GM19193 (cell line): ENCODE measurements around the gene PDIA2.

ENCODE experiments used
- POLR2A ChIP-seq: IDR thresholded peaks from 4 replicates; pipeline ENCODE4 v1.6.1; 2011; ENCODE audit not compliant: insufficient read depth, insufficient read length; ENCODE audit errors: extremely low read depth

Gene PDIA2

GRCh38 chr16:270381-271255 lies 12.3 kb upstream of the PDIA2 start:
- no peak for TF ChIP-seq POLR2A

- TF ChIP-seq POLR2A = no peak
Observed at GRCh38 chr16:272633-273546, 10.1 kb upstream of the PDIA2 start.

DNA sequence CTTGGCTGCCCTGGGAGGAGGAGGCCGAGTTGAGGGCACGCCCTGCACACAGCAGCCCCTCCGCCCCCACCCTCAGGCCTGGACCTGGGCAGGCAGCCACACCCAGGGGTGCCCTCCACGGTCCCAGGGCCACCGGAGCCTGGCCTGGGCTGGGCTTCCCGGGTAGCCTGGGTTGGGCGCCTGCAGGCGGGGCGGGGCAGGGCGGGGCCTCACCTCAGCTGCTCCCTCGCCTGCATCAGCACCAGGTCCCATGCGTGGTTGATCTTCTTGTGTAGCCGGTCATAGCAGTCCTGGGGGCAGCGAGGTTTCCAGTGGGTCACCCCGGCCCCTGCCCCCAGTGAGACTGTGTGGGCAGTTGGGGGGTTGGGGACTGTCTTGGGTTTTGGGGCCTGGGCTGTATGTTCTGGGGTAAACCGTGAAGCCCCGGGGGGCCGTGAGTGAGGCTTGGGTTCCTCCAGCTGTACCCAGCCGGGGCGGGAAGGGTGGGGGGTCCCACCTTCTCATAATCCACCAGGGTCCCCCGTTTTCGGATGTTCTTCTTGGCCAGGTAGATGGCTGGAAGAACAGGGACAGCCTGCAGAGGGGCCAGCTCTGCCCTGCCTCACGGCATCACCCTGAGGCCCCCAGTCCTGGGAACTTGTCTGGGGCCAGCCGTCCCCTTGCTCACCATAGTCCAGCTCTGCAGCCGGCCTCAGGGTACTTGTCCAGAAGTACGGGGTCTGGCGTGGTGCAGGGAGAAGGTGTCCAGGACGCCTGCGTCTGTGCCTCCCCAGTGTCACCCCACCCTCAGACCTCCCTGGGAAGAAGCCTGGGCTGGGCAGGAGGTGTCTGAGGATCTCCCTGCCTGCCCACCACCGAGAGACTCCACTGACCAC lies 9.2 kb upstream of the PDIA2 start:
- no peak for TF ChIP-seq POLR2A

GRCh38 chr16:275041-275641 lies 7.8 kb upstream of the PDIA2 start:
- TF ChIP-seq POLR2A = no peak

- TF ChIP-seq POLR2A = no peak
Observed at GRCh38 chr16:275786-276232, 7.2 kb upstream of the PDIA2 start, which contains the start of gene RGS11. Gene RGS11 (minus strand): TSS chr16:275944. CDS start chr16:275911, 33 bp downstream.

DNA sequence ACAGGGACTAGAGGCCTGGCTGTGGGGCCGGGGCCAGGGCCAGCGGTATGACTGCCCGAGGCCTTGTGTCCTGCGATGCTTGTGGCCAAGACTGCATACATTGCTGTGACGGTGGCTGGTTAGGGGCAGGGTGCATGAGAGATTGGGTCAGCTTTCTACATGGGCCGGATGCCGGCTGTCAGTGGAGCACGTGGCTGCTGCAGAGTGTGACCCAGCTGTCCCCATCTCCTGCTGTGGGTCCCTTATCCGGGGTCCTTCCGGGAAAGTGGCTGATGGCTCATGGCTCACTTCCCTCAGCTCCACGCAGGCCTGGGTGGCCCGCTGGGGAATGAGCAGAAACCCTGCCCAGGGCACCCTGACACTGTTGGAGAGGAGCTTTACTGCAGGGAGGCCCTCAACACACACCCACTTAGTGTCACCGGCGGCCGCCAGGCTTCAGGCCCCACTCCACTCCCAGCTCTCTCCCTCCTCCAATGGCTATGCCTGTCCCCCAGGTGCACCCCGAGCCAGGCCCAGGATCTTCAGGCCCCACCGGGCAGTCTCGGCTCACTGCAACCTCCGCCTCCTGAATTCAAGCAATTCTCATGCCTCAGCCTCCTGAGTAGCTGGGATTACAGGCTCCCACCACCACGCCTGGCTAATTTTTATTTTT lies 6.4 kb upstream of the PDIA2 start:
- no peak for TF ChIP-seq POLR2A

GRCh38 chr16:278863-279366 lies 4.0 kb upstream of the PDIA2 start:
- no peak for TF ChIP-seq POLR2A

DNA sequence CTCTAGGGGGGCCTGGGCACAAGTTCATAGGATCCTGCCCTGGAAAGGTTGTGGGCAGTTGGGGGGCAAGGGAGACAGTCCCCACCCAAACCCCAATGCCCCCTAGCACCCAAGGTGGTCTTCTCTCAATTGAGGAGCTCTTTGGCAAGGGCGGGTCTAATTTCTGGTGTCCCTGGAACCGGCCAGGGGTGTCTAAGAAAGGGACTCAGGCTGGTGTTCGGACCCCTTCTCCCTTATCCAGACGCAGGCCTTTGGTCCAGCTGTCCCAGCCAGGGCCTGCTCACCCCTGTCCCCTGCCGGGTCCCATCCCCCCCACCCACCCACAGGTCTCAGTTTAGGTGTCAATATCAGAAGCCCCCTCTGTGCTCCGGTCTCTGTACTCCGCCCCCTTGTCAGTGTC lies 3.4 kb upstream of the PDIA2 start:
- no peak for TF ChIP-seq POLR2A

DNA sequence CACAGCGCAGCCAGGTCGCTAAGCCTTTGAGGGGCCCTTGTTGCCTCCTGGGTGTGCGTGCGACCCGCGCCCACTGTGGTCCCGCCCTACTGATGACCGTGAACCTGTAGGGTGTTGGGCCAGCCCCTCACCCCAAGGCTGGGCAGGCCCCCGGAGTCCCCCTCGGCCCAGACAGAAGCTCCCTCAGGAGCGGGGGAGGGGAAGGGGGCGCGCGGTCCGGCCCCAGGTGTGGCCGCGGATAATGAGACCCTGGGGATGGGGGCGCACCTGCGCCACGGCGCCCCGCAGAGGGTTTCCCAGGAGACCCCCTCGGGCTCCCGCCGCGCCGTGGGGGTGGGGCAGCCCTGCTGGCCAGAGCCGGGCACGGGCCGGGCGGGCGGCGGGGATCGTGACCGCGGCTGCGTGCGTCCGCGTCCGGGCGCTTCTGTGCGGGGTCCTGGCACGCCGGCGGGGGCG lies 2.9 kb upstream of the PDIA2 start:
- no peak for TF ChIP-seq POLR2A

- no peak for TF ChIP-seq POLR2A
Observed at GRCh38 chr16:280552-280951, 2.4 kb upstream of the PDIA2 start, which contains the start of gene ARHGDIG. Gene ARHGDIG (plus strand): TSS chr16:280591. CDS start chr16:280681, 90 bp downstream.

GRCh38 chr16:280991-281659 lies 1.8 kb upstream of the PDIA2 start:
- TF ChIP-seq POLR2A = no peak

DNA sequence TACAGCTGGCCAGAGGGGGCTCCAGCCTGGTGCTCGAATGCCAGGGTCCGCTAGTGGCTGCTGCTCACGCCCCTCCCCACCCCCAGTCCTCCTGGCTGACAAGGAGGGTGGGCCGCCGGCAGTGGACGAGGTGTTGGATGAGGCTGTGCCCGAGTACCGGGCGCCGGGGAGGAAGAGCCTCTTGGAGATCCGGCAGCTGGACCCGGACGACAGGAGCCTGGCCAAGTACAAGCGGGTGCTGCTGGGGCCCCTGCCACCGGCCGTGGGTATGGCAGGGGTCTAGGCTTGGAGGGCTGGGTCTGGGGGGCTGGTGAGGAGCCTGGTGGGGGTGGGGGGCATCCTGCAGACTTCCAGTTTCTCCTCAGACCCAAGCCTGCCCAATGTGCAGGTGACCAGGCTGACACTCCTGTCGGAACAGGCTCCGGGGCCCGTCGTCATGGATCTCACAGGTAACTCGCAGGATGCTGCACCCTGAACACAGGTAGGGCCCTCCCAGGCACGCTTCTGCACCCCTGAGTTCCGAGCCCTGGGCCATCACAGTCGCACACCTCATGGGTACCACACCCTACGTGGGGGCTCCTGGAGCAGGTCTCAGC lies 1.2 kb upstream of the PDIA2 start:
- no peak for TF ChIP-seq POLR2A
